PC-9 (cell line): ENCODE measurements around the gene IRS1. TPM values are rescaled to one million over a fixed set of nuclear protein-coding genes. Genes with fewer than 3 reads are reported as not detected.

Experiments used
- BruUV-seq: library from RNA; stranded (reverse); fragments of 400-500 nt; replicated peaks from 2 replicates; lab custom pipeline; 2021; lab: Mats Ljungman, UMichigan
- CTCF ChIA-PET: fragments of 300-600 bp; sonication (Branson Sonifier 250); formaldehyde crosslinking; loops from one replicate; lab custom pipeline; 2022; ENCODE audit warnings: antibody characterized with exemption; lab: Charles Lee
- POLR2A ChIA-PET: fragments of 300-600 bp; sonication (Branson Sonifier 250); formaldehyde crosslinking; loops from one replicate; lab custom pipeline; 2022; ENCODE audit warnings: antibody characterized with exemption; ENCODE audit not compliant: unreplicated experiment; lab: Charles Lee
- DNase-seq, 2 experiments: peaks; one replicate each; pipeline versions ENCODE4 v3.0.0 to v3.0.0-alpha.2; 2015 to 2022; ENCODE audit warnings: mixed read lengths in 1 of 2
- H2AFZ ChIP-seq: fragments of 200-600 bp; sonication (generic); 2 replicates; pipeline ENCODE4 v1.8.1; 2017; ENCODE audit warnings: antibody characterized with exemption
- H3F3A ChIP-seq: fragments of 200-600 bp; sonication (generic); 2 replicates; pipeline ENCODE4 v1.8.1; 2017; ENCODE audit warnings: antibody characterized with exemption, mild to moderate bottlenecking, low read depth; ENCODE audit not compliant: insufficient read depth
- H3K27ac ChIP-seq: fragments of 200-600 bp; sonication (generic); 2 replicates; pipeline ENCODE4 v1.6.1; 2016; ENCODE audit warnings: mixed run types
- H3K27me3 ChIP-seq: fragments of 200-600 bp; sonication (generic); 2 replicates; pipeline ENCODE4 v1.6.1; 2016; ENCODE audit warnings: low read depth, mixed run types; ENCODE audit not compliant: insufficient read depth
- H3K36me3 ChIP-seq: fragments of 200-600 bp; sonication (generic); 2 replicates; pipeline ENCODE4 v1.6.1; 2016; ENCODE audit warnings: low read depth, mixed run types
- H3K4me1 ChIP-seq: fragments of 200-600 bp; sonication (generic); replicated peaks from 2 replicates; pipeline ENCODE4 v1.6.1; 2016; ENCODE audit warnings: mixed run types; ENCODE audit not compliant: insufficient read depth
- H3K4me2 ChIP-seq: fragments of 200-600 bp; sonication (generic); 2 replicates; pipeline ENCODE4 v1.6.1; 2017; ENCODE audit warnings: mixed run types
- H3K4me3 ChIP-seq: fragments of 200-600 bp; sonication (generic); 2 replicates; pipeline ENCODE4 v1.6.1; 2016; ENCODE audit warnings: mixed run types
- H3K79me2 ChIP-seq: fragments of 200-600 bp; sonication (generic); 2 replicates; pipeline ENCODE4 v1.6.1; 2017; ENCODE audit warnings: low read depth, mixed run types
- H3K9me2 ChIP-seq: fragments of 200-600 bp; sonication (generic); 2 replicates; pipeline ENCODE4 v1.8.1; 2017; ENCODE audit warnings: mild to moderate bottlenecking; ENCODE audit not compliant: insufficient read depth
- H3K9me3 ChIP-seq: fragments of 200-600 bp; sonication (generic); 2 replicates; pipeline ENCODE4 v1.8.1; 2016; ENCODE audit warnings: low read depth; ENCODE audit not compliant: insufficient read depth
- H4K20me1 ChIP-seq: fragments of 200-600 bp; sonication (generic); 2 replicates; pipeline ENCODE4 v1.8.1; 2017; ENCODE audit not compliant: insufficient read depth
- CTCF ChIP-seq: fragments of 200-600 bp; sonication (generic); conservative IDR thresholded peaks from 2 replicates; pipeline ENCODE4 v1.6.1; 2017; ENCODE audit warnings: mixed run types, antibody characterized with exemption, mild to moderate bottlenecking, moderate library complexity
- EZH2 ChIP-seq: fragments of 200-600 bp; sonication (generic); IDR thresholded peaks from 2 replicates; pipeline ENCODE4 v1.8.0; 2017; ENCODE audit warnings: antibody characterized with exemption, low read depth
- intact Hi-C: fragments of 100-400 bp; cut with micrococcal nuclease; formaldehyde crosslinking; loops from one replicate; pipeline ENCODE4 v1.10.0; 2022; ENCODE audit not compliant: unreplicated experiment
- total RNA-seq: library from RNA; stranded (reverse); gene quantifications from 2 replicates; pipeline ENCODE4 v1.2.3, GENCODE V29; 2021

Gene IRS1
- total RNA-seq, 1 experiment from 2014 or later: 28.6 TPM

- POLR2A ChIA-PET: interaction anchor here (0.6 to 0.7 kb wide), 3 partner anchors 360 to 614 kb away, joined by 3 to 5 read pairs (median 3); no protein-coding TSS in a partner anchor
- peak overlapping the region; percentile 95 for H3K4me3 ChIP-seq
- H2AFZ ChIP-seq: peak overlapping the region; percentile 90
- intact Hi-C loops: loop anchor here (1.0 to 10.0 kb wide), 7 partner anchors 64 to 904 kb away; no protein-coding TSS in a partner anchor
- H3K36me3 ChIP-seq: peaks cover 17% of the 10 kb centered on the region; the same call in 1 of the 2 replicates
- H3K79me2 ChIP-seq: peaks cover 58% of the 10 kb centered on the region
- DNase-seq: peak in 1 of 2 experiments; percentile 52
- CTCF ChIA-PET: interaction anchor here (0.5 to 1.1 kb wide), 3 partner anchors 315 to 1133 kb away, joined by 3 to 5 read pairs (median 3); no protein-coding TSS in a partner anchor
- H3K4me1 ChIP-seq: peaks cover 45% of the 10 kb centered on the region
- peak overlapping the region; percentile 61 for H3K27ac ChIP-seq
- H3F3A ChIP-seq: peaks cover 13% of the 10 kb centered on the region; the same call in 1 of the 2 replicates
- BruUV-seq: TSS peak; percentile 20
- TF ChIP-seq EZH2 (no peak), CTCF (no peak)
- H4K20me1 ChIP-seq: peaks cover 4% of the 10 kb centered on the region; the same call in 1 of the 2 replicates
- H3K9me3 ChIP-seq: no peaks in the 10 kb centered on the region
- H3K4me2 ChIP-seq: peak overlapping the region; percentile 89
- no peaks in the 10 kb centered on the region for H3K27me3 ChIP-seq
- H3K9me2 ChIP-seq: no peaks in the 10 kb centered on the region
Observed at GRCh38 chr2:226798422-226799210, 1.0 kb downstream of the IRS1 start.

GRCh38 chr2:226797989-226798421 lies 1.6 kb downstream of the IRS1 start:
- Histone ChIP-seq H3K4me1 (peaks cover 46% of the 10 kb centered on the region), H3K4me3 (peak overlapping the region; percentile 95), H3K36me3 (peaks cover 22% of the 10 kb centered on the region; the same call in 1 of the 2 replicates), H4K20me1 (peaks cover 8% of the 10 kb centered on the region; the same call in 1 of the 2 replicates), H3K9me2 (no peaks in the 10 kb centered on the region), H3K79me2 (peaks cover 64% of the 10 kb centered on the region), H3K27me3 (no peaks in the 10 kb centered on the region), H3K9me3 (no peaks in the 10 kb centered on the region), H3F3A (peaks cover 19% of the 10 kb centered on the region; the same call in 1 of the 2 replicates), H3K4me2 (peak overlapping the region; percentile 89), H2AFZ (peak overlapping the region; percentile 90), H3K27ac (peak overlapping the region; percentile 61; the same call in 1 of the 2 replicates)
- ChIA-PET CTCF (interaction anchor here (1.1 kb wide), 1 partner anchor 314 kb away, joined by 5 read pairs; no protein-coding TSS in a partner anchor), POLR2A (no interaction called here)
- DNase-seq: no peak
- intact Hi-C loops: loop anchor here (2.0 to 10.0 kb wide), 5 partner anchors 63 to 683 kb away; no protein-coding TSS in a partner anchor
- no TSS peak for BruUV-seq
- TF ChIP-seq CTCF (no peak), EZH2 (no peak)

- TF ChIP-seq CTCF (no peak), EZH2 (no peak)
- peak overlapping the region; percentile 95 for H3K4me3 ChIP-seq
- intact Hi-C loops: loop anchor here (10.0 kb wide), 2 partner anchors 63 to 583 kb away; no protein-coding TSS in a partner anchor
- H3K27ac ChIP-seq: no peak overlapping the region
- no TSS peak for BruUV-seq
- H3K79me2 ChIP-seq: peaks cover 70% of the 10 kb centered on the region
- CTCF ChIA-PET: no interaction called here
- POLR2A ChIA-PET: no interaction called here
- no peak for DNase-seq
- no peaks in the 10 kb centered on the region for H3K9me2 ChIP-seq
- no peak overlapping the region for H2AFZ ChIP-seq
- no peaks in the 10 kb centered on the region for H3K27me3 ChIP-seq
- peak overlapping the region; percentile 89 for H3K4me2 ChIP-seq
- H3K36me3 ChIP-seq: peaks cover 22% of the 10 kb centered on the region; the same call in 1 of the 2 replicates
- H3F3A ChIP-seq: peaks cover 24% of the 10 kb centered on the region; the same call in 1 of the 2 replicates
- H3K4me1 ChIP-seq: peaks cover 51% of the 10 kb centered on the region
- no peaks in the 10 kb centered on the region for H3K9me3 ChIP-seq
- peaks cover 8% of the 10 kb centered on the region; the same call in 1 of the 2 replicates for H4K20me1 ChIP-seq
Observed at GRCh38 chr2:226797289-226797988, 2.2 kb downstream of the IRS1 start.
